Tibial nerve (tissue), 3 donors: ENCODE measurements around the gene PDZD2.

ENCODE experiments used
- CTCF ChIP-seq, 5 experiments: fragments of 200-600 bp in 3 of 5; fragments of 450-650 bp in 2 of 5; sonication (generic) in 3 of 5; IDR thresholded peaks; one replicate each; pipeline ENCODE4 v1.5.1; 2016 to 2019; ENCODE audit warnings: antibody characterized with exemption in 5 of 5, mild to moderate bottlenecking in 3 of 5, moderate library complexity in 2 of 5
- POLR2A ChIP-seq, 2 donors: fragments of 450-650 bp; IDR thresholded peaks; one replicate each; pipeline ENCODE4 v1.6.1; 2017; ENCODE audit warnings: antibody characterized with exemption in 2 of 2, mild to moderate bottlenecking in 2 of 2, moderate library complexity in 2 of 2

DNA sequence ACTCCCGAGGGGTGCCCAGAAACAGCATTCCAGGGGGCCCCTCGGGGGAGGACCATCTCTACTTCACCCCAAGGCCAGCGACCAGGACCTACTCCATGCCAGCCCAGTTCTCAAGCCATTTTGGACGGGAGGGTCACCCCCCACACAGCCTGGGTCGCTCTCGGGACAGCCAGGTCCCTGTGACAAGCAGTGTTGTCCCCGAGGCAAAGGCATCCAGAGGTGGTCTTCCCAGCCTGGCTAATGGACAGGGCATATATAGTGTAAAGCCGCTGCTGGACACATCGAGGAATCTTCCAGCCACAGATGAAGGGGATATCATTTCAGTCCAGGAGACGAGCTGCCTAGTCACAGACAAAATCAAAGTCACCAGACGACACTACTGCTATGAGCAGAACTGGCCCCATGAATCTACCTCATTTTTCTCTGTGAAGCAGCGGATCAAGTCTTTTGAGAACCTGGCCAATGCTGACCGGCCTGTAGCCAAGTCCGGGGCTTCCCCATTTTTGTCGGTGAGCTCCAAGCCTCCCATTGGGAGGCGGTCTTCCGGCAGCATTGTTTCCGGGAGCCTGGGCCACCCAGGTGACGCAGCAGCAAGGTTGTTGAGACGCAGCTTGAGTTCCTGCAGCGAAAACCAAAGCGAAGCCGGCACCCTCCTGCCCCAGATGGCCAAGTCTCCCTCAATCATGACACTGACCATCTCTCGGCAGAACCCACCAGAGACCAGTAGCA lies 451.3 kb downstream of the PDZD2 start:
- no peak for TF ChIP-seq CTCF (IDR thresholded peaks at IDR 0.05)
- no peak for TF ChIP-seq POLR2A (IDR thresholded peaks at IDR 0.05)
